IgD-negative memory B cell (primary cell): ENCODE measurements around the gene HSDL2. TPM values are rescaled to one million over a fixed set of nuclear protein-coding genes. Genes with fewer than 3 reads are reported as not detected.
A peak's percentile ranks its signal among the peaks of the same experiment; 100 is the strongest.

Source experiments
- H3K27ac Mint-ChIP-seq, 3 donors: one replicate each; pipeline ENCODE4 v1.8.0; 2020 to 2022; ENCODE audit warnings: mild to moderate bottlenecking in 3 of 3, mixed read lengths in 3 of 3, moderate library complexity in 1 of 3
- H3K27me3 Mint-ChIP-seq: one replicate; pipeline ENCODE4 v1.8.0; 2021; ENCODE audit warnings: mixed read lengths
- H3K36me3 Mint-ChIP-seq: one replicate; pipeline ENCODE4 v1.8.0; 2020; ENCODE audit warnings: mild to moderate bottlenecking, mixed read lengths
- H3K4me1 Mint-ChIP-seq, 3 donors: one replicate each; pipeline ENCODE4 v1.8.0; 2020 to 2022; ENCODE audit warnings: mixed read lengths in 3 of 3, mild to moderate bottlenecking in 1 of 3
- H3K4me3 Mint-ChIP-seq, 4 donors: one replicate each; pipeline ENCODE4 v1.8.0; 2020 to 2022; ENCODE audit warnings: mild to moderate bottlenecking in 4 of 4, mixed read lengths in 4 of 4, moderate library complexity in 3 of 4
- H3K9me3 Mint-ChIP-seq, 3 donors: one replicate each; pipeline ENCODE4 v1.8.0; 2020 to 2021; ENCODE audit warnings: mixed read lengths in 3 of 3, mild to moderate bottlenecking in 1 of 3
- polyA plus RNA-seq: library from polyadenylated mRNA; unstranded; fragments of 300-500 nt; fragmentation: Illumina TruSeq; gene quantifications from one replicate; pipeline ENCODE4 v1.2.3, GENCODE V29; 2021

The HSDL2 gene
- polyA plus RNA-seq, 1 donor from 2014 or later, result 20.5 TPM

GRCh38 chr9:112434487-112434886 lies 54.6 kb downstream of the HSDL2 start:
- Mint-ChIP-seq H3K27me3 (no peaks in the 10 kb centered on the region), H3K4me1 (peaks cover 0 to 2% (median 0%) of the 10 kb centered on the region in 3 donors), H3K36me3 (peaks cover 22% of the 10 kb centered on the region), H3K27ac (no peak overlapping the region), H3K9me3 (no peaks in the 10 kb centered on the region), H3K4me3 (no peak overlapping the region)

GRCh38 chr9:112437406-112437805 lies 57.5 kb downstream of the HSDL2 start:
- Mint-ChIP-seq H3K27me3 (no peaks in the 10 kb centered on the region), H3K36me3 (peaks cover 13% of the 10 kb centered on the region)

GRCh38 chr9:112439171-112439570 lies 59.3 kb downstream of the HSDL2 start:
- peaks cover 5% of the 10 kb centered on the region for H3K36me3 Mint-ChIP-seq
- peaks cover 0 to 12% (median 2%) of the 10 kb centered on the region in 3 donors for H3K4me1 Mint-ChIP-seq
- H3K27me3 Mint-ChIP-seq, result no peaks in the 10 kb centered on the region
- H3K9me3 Mint-ChIP-seq, result no peaks in the 10 kb centered on the region
- no peak overlapping the region for H3K27ac Mint-ChIP-seq
- H3K4me3 Mint-ChIP-seq, result no peak overlapping the region

More at GRCh38 chr9:112437406-112437805, 57.5 kb downstream of the HSDL2 start:
- Mint-ChIP-seq H3K9me3 (no peaks in the 10 kb centered on the region), H3K4me3 (no peak overlapping the region), H3K4me1 (no peaks in the 10 kb centered on the region), H3K27ac (no peak overlapping the region)

- Mint-ChIP-seq H3K4me3 (no peak overlapping the region), H3K9me3 (no peaks in the 10 kb centered on the region), H3K27ac (no peak overlapping the region), H3K27me3 (no peaks in the 10 kb centered on the region), H3K36me3 (peaks cover 5% of the 10 kb centered on the region), H3K4me1 (peaks cover 0 to 13% (median 2%) of the 10 kb centered on the region in 3 donors)
Measured at GRCh38 chr9:112439825-112440224, 59.9 kb downstream of the HSDL2 start.

DNA sequence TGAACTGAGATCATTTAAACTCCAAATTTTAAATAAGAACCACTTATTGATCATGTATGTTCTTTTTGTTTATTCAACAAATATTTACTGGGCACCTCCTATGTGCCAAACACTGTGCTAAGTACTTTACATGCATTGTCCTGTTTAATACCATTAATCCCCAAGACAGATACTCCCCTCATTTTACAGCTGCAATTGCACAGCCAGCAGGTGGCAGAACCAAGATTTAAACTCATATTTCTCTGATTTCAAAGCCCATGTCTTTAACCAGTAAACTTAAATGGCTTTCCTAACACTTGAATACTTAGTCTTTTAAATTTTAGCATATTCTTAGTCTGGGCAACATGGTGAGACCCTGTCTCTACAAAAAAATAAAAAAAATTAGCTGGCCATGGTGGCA lies 63.3 kb downstream of the HSDL2 start:
- H3K4me1 Mint-ChIP-seq, result peaks cover 26 to 38% (median 27%) of the 10 kb centered on the region in 3 donors
- H3K27ac Mint-ChIP-seq, result no peak overlapping the region
- H3K27me3 Mint-ChIP-seq, result no peaks in the 10 kb centered on the region
- H3K4me3 Mint-ChIP-seq, result no peak overlapping the region
- no peaks in the 10 kb centered on the region for H3K9me3 Mint-ChIP-seq
- peaks cover 2% of the 10 kb centered on the region for H3K36me3 Mint-ChIP-seq

DNA sequence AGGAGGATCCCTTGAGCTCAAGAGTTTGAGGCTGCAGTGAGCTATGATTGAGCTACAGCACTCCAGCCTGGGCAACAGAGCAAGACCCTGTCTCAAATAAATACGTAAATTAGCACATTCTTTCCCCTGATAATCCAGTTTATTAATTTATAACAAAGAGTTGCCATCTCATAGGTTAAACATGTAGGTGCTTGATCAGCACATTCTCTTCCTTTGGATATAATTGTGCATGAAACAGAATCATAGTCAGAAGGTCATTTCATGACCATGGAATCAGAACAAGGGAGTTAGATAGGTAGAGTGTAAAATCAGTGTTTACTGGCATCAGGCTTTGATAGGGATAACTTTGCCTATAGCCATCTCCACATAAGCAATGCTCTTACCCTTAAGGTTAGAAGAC lies 63.7 kb downstream of the HSDL2 start:
- Mint-ChIP-seq H3K36me3 (peaks cover 2% of the 10 kb centered on the region), H3K27ac (no peak overlapping the region), H3K4me1 (peaks cover 26 to 38% (median 27%) of the 10 kb centered on the region in 3 donors), H3K27me3 (no peaks in the 10 kb centered on the region), H3K9me3 (no peaks in the 10 kb centered on the region), H3K4me3 (no peak overlapping the region)

GRCh38 chr9:112445196-112445595 lies 65.3 kb downstream of the HSDL2 start:
- H3K4me1 Mint-ChIP-seq, result peaks cover 26 to 38% (median 27%) of the 10 kb centered on the region in 3 donors
- H3K27ac Mint-ChIP-seq, result no peak overlapping the region
- H3K9me3 Mint-ChIP-seq, result no peaks in the 10 kb centered on the region
- H3K4me3 Mint-ChIP-seq, result no peak overlapping the region
- no peaks in the 10 kb centered on the region for H3K27me3 Mint-ChIP-seq
- peaks cover 2% of the 10 kb centered on the region for H3K36me3 Mint-ChIP-seq

- Mint-ChIP-seq H3K9me3 (no peaks in the 10 kb centered on the region), H3K27ac (no peak overlapping the region), H3K4me3 (peak overlapping the region in 2 of 4 donors; percentile 15 to 80), H3K27me3 (no peaks in the 10 kb centered on the region), H3K36me3 (peaks cover 2% of the 10 kb centered on the region), H3K4me1 (peaks cover 29 to 42% (median 30%) of the 10 kb centered on the region in 3 donors)
Measured at GRCh38 chr9:112446080-112446479, 66.2 kb downstream of the HSDL2 start.

DNA sequence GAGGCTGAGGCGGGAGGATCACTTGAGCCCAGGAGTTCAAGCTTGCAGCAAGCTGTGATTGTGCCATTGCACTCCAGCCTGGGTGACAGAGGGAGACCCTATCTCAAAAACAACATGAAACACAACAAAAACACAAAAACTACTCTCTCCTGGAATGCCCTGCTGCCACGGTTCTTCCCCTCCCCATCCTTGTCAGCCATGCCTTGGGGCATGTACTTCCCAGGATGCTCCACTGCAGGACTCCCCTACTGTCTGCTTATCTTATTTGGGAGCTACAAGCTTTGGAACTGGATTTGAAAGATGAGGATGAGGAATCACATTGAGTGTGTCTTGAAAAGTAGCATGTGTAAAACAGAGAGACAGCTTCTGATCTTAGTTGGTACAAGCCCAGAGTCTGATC lies 66.6 kb downstream of the HSDL2 start:
- Mint-ChIP-seq H3K4me3 (peak overlapping the region in 1 of 4 donors; percentile 80), H3K4me1 (peaks cover 33 to 47% (median 34%) of the 10 kb centered on the region in 3 donors), H3K9me3 (no peaks in the 10 kb centered on the region), H3K27ac (peak overlapping the region in 1 of 3 donors; percentile 80), H3K27me3 (no peaks in the 10 kb centered on the region), H3K36me3 (peaks cover 2% of the 10 kb centered on the region)

- Mint-ChIP-seq H3K36me3 (no peaks in the 10 kb centered on the region), H3K9me3 (no peaks in the 10 kb centered on the region), H3K4me3 (peak overlapping the region in 3 of 4 donors; percentile 4 to 69 (median 58)), H3K4me1 (peaks cover 34 to 50% (median 37%) of the 10 kb centered on the region in 3 donors), H3K27ac (no peak overlapping the region), H3K27me3 (no peaks in the 10 kb centered on the region)
Measured at GRCh38 chr9:112447283-112447761, 67.4 kb downstream of the HSDL2 start.

DNA sequence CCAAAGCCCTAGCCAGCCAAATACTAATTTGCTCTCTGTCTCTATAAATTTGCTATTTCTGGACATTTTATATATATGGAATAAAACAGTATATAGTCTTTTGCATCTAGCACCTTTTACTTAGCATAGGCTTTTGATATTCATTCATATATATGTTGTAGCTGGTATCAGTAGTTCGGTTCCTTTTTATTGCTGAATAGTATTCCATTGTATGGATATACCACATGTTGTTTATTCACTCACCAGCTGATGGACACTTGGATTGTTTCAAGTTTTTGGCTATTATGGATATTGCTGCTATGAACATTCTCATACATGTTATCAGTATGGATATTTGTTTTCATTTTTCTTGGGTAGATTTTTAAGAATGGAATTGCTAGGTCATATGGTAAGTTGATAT lies 82.9 kb downstream of the HSDL2 start:
- Mint-ChIP-seq H3K27ac (no peak overlapping the region), H3K4me1 (peaks cover 0 to 3% (median 0%) of the 10 kb centered on the region in 3 donors), H3K36me3 (peaks cover 18% of the 10 kb centered on the region), H3K9me3 (peaks cover 0 to 3% (median 3%) of the 10 kb centered on the region in 3 donors), H3K4me3 (no peak overlapping the region), H3K27me3 (no peaks in the 10 kb centered on the region)

DNA sequence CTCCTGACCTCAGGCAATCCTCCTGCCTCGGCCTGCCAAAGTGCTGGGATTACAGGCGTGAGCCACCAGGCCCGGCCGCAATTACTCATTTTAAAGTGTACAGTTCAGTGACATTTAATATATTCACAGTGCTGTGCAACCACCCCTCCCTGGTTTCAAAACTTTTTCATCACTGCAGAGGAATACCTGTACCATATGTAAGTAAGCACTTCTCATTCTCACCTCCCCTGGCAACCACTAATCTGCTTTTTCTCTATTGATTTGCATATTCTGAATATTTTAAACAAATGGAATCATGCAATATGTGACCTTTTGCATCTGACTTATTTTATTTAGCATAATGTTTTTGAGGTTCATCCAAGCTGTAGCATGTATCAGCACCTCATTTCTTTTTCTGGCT lies 85.4 kb downstream of the HSDL2 start:
- H3K27me3 Mint-ChIP-seq, result no peaks in the 10 kb centered on the region
- peak overlapping the region in 1 of 3 donors; percentile 78 for H3K27ac Mint-ChIP-seq
- H3K4me3 Mint-ChIP-seq, result no peak overlapping the region
- peaks cover 18% of the 10 kb centered on the region for H3K36me3 Mint-ChIP-seq
- no peaks in the 10 kb centered on the region for H3K4me1 Mint-ChIP-seq
- H3K9me3 Mint-ChIP-seq, result peaks cover 0 to 3% (median 3%) of the 10 kb centered on the region in 3 donors

- no peak overlapping the region for H3K27ac Mint-ChIP-seq
- peaks cover 16% of the 10 kb centered on the region for H3K36me3 Mint-ChIP-seq
- no peak overlapping the region for H3K4me3 Mint-ChIP-seq
- peaks cover 0 to 2% (median 0%) of the 10 kb centered on the region in 3 donors for H3K4me1 Mint-ChIP-seq
- peaks cover 1 to 5% (median 3%) of the 10 kb centered on the region in 3 donors for H3K9me3 Mint-ChIP-seq
- H3K27me3 Mint-ChIP-seq, result no peaks in the 10 kb centered on the region
Measured at GRCh38 chr9:112472996-112473395, 93.1 kb downstream of the HSDL2 start.

GRCh38 chr9:112473986-112474385 lies 94.1 kb downstream of the HSDL2 start:
- Mint-ChIP-seq H3K27ac (peak overlapping the region in 1 of 3 donors; percentile 53), H3K27me3 (no peaks in the 10 kb centered on the region), H3K4me1 (peaks cover 0 to 2% (median 0%) of the 10 kb centered on the region in 3 donors), H3K9me3 (peaks cover 3 to 7% (median 5%) of the 10 kb centered on the region in 3 donors), H3K36me3 (peaks cover 15% of the 10 kb centered on the region), H3K4me3 (no peak overlapping the region)

GRCh38 chr9:112475318-112475717 lies 95.4 kb downstream of the HSDL2 start:
- H3K4me1 Mint-ChIP-seq, result peaks cover 0 to 2% (median 0%) of the 10 kb centered on the region in 3 donors
- H3K36me3 Mint-ChIP-seq, result peaks cover 15% of the 10 kb centered on the region
- no peak overlapping the region for H3K4me3 Mint-ChIP-seq
- peaks cover 3 to 7% (median 5%) of the 10 kb centered on the region in 3 donors for H3K9me3 Mint-ChIP-seq
- H3K27me3 Mint-ChIP-seq, result no peaks in the 10 kb centered on the region
- no peak overlapping the region for H3K27ac Mint-ChIP-seq

GRCh38 chr9:112477330-112477729 lies 97.4 kb downstream of the HSDL2 start:
- Mint-ChIP-seq H3K27me3 (no peaks in the 10 kb centered on the region), H3K36me3 (peaks cover 18% of the 10 kb centered on the region), H3K4me3 (no peak overlapping the region), H3K27ac (no peak overlapping the region), H3K4me1 (peaks cover 0 to 2% (median 0%) of the 10 kb centered on the region in 3 donors), H3K9me3 (peaks cover 3 to 7% (median 5%) of the 10 kb centered on the region in 3 donors)
